Fibroblast of skin of scalp (primary cell): ENCODE measurements around the gene HTR3A.

ENCODE experiments used
- DNase-seq: peaks from one replicate; pipeline ENCODE4 v3.0.0-alpha.2; 2013

The HTR3A gene

GRCh38 chr11:113980785-113981184 lies 5.9 kb downstream of the HTR3A start:
- no peak for DNase-seq

DNA sequence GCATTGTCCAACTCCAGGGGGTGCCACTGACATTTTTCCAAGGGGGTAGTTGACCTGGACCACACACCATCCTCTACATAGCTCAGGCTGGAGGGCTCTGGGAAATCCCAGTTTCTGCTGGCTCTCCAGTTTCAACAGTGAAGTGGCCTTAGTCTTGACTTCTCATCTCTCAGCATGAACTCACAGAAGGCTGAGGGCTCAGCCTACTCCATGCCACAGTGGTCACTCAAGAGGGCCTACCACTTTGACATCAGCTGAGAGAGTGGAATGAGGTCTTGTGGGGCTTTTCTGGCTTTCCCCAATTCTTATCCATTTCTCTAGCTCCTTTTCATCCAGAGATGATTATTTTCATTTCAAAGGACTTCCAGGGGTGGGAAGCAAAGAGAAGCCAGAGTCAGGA lies 7.4 kb downstream of the HTR3A start:
- DNase-seq: no peak

- no peak for DNase-seq
Measured at GRCh38 chr11:113984781-113985180, 9.9 kb downstream of the HTR3A start.

DNA sequence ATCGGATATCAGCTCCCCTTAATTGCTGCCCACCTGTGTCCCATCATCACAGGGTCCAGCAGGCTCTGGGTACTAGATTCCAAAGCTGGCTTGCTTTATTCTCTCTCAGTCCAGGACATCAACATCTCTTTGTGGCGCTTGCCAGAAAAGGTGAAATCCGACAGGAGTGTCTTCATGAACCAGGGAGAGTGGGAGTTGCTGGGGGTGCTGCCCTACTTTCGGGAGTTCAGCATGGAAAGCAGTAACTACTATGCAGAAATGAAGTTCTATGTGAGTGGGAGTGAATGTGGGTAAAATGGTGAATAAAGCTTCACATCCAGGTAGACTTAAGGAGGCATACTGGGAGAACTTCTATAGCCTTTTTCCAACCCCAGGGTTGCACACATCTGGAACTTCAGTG lies 11.0 kb downstream of the HTR3A start:
- DNase-seq: no peak

- no peak for DNase-seq
Measured at GRCh38 chr11:113986351-113987140, 11.6 kb downstream of the HTR3A start.

- no peak for DNase-seq
Measured at GRCh38 chr11:113989381-113989780, 14.5 kb downstream of the HTR3A start.

DNA sequence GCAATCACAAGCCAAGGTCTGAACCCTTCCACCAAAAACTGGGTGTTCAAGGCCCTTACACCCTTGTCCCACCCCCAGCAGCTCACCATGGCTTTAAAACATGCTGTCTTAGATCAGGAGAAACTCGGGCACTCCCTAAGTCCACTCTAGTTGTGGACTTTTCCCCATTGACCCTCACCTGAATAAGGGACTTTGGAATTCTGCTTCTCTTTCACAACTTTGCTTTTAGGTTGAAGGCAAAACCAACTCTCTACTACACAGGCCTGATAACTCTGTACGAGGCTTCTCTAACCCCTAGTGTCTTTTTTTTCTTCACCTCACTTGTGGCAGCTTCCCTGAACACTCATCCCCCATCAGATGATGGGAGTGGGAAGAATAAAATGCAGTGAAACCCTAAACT lies 15.0 kb downstream of the HTR3A start:
- no peak for DNase-seq

- peak; percentile 19 for DNase-seq
Measured at GRCh38 chr11:113991170-113991569, 16.3 kb downstream of the HTR3A start.

DNA sequence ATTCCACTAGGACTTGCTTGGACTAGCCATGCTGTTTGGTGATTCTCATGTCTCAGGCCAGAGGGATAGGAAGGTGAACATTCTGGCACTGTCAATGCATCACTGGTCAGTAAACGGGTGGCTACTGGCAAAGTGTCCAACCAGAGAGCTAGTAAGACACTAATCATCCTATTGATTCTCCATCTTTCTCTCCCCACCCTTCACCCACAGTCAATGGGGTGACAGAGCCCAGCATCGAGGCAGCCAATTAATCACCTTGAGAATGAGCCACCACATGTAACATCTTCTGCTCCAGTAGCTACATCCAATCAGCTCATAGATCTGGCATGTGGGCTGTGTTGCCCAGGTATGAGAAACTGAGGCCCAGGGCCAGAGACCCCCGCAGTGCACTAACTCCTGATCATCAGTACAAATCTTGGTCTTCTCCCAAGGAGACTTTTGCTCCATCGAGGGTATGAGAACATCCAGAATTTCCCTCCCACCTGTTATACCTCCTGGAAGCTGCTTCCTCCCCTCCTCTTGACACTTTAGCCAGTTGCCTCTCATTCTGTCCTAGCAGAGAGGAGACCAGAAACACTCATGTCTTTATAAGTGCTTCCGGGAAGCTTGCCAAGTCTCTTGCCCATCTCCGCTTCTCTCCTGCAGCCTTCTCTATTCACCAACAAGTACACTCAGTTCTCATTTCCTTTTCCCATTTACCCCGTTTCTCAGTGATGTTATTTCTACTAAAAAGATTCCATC lies 17.0 kb downstream of the HTR3A start:
- no peak for DNase-seq

GRCh38 chr11:113992459-113993110 lies 17.7 kb downstream of the HTR3A start:
- DNase-seq: no peak

GRCh38 chr11:113994077-113994954 lies 19.4 kb downstream of the HTR3A start:
- peak; percentile 3 for DNase-seq

DNA sequence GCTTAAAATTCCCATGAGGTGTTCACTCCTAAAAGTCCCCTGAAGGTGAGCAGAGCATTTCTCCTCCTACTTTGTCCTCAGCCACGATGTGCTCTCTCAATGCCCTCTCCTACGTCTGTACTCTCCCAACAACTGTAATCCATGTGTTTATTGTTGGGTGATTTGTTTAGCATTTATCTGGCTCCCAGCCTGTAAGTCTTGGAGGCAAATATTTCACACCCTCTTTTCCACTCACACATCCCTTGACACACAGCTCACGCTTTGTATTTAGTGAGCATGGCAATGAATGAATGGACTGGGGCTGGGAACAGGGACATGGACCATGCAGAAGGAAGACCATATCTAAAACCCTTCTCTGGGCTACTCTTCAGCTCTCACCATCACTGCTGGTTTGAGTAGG lies 22.6 kb downstream of the HTR3A start:
- DNase-seq: no peak

DNA sequence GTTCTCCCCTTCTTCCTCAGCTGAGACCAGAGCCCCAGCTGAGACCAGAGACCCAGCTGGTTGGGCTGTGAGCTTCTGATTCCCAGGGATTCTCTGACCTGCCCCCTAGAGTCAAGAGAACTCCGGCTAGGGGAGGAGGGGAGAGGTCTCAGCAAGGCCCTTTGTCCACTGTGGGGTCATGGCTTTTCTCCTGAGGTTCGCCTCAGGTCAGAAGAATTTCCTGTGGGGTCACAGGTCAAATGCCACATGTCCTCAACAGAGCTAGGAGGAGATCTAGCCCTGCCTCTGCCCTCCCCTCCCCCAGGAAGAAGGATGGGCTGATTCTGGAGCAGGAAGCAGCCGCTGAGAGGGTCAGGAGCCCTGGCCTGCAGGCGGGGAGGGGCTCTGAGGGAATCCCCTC lies 23.7 kb downstream of the HTR3A start:
- no peak for DNase-seq

DNA sequence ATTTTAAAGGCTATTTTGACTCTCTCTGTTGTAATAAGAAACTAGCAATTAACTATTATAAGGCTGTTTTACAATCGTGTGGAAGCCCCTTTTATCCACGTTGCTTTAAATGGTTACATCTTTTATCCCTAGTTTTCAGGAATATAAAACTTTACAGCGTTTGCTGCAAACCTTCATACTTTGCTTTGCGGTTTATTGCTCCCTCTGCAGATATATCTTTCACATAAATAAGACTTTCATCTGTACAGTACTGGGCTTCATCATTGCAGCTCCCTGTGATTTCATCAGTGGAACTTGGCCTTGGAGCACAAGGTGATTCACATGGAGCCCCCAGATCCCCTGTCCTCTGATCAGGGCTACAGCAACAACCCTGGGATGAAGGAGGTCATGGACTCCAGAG lies 25.6 kb downstream of the HTR3A start:
- no peak for DNase-seq

GRCh38 chr11:114001416-114001815 lies 26.5 kb downstream of the HTR3A start:
- DNase-seq: no peak

- DNase-seq: no peak
Measured at GRCh38 chr11:114008331-114008730, 33.4 kb downstream of the HTR3A start.

GRCh38 chr11:114010931-114011330 lies 36.0 kb downstream of the HTR3A start:
- no peak for DNase-seq

DNA sequence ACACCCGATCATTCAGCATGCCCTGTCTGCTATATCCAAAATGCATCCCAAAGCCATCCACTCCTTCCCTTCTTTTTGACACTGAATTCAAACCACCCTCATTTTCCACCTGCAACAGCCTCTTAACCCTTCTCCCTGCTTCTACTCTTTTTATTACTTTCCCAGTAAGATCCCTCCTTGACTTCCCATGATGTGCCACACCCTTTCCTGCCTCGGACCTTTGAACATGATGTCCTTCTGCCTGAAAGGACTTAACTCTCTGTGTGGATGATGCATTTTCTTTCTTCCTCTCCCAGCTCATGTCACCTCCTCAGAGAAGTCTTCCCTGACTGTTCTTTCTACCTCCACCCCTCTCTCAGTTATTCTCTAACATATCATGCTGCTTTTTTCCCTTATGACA lies 36.5 kb downstream of the HTR3A start:
- DNase-seq: no peak

DNA sequence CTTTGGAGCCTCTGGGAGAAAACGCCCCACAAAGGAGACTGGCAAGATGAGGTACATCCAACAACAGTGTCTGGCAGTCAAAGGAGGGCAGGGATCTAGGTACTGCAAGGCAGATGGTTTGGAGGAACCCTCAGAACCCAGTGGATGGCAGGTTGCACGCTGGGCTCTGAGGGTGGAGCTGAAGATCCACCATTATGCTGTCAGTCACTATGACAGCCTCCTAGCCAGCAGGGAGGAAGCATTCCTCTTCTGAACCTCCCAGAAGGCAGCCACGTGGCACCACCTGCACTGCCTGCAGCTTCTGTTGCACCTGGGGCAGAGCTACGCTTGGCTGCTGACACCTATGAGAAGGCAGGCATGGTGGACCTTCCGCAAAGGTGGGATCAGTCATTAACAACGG lies 40.2 kb downstream of the HTR3A start:
- no peak for DNase-seq

DNA sequence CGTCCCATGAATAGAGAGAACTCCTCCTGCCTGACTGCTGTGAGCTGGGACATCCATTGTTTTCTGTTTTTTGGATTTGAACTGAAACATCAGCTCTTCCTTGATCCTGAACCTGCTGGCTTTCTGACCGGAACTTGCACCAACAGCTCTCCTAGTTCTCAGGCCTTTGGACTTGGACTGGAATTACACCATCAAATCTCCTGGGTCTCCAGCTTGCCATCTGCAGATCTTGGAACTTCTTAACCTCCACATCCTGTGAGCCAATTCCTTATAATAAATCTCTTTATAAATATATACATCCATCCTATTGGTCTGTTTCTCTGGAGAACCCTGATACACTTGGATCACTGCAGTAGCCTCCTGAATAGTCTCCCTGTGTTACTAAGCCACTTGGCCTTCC lies 42.1 kb downstream of the HTR3A start:
- DNase-seq: no peak

DNA sequence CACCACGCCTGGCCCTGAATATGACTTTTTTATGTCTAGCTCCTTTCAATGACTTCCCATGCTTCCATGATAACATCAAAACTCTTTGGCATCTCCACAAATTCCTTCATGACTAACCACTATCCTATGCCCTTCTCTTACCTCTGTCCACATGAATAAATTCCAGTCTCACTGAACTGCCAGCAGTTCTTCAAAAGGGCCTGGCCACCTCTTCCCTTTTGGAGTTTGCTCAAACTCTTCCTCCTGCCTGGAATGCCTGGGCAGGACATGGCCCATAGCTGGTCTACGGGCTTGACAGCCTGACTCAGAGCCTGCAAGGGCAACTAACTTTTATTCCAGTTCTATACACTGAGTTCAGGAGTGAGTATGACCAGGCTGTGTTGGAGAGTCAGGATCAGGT lies 42.8 kb downstream of the HTR3A start:
- no peak for DNase-seq

DNA sequence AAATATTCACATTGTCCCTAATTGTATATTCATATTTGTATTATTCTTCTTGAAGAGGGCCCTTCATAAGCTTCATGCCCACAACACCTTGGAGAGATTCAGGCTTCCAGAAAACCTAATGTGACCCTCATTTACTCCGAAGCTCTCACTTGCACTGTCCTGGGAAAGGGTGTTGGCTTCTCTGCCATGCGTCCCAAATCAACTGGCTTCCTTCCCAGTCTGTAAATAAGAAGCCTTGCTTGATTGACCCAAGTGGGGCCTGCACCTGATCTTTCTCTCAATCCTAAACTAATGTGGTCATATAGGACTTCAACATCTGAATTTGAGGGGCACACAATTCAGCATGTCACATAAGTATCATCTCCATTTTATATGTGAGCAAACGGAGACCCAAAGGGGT lies 44.1 kb downstream of the HTR3A start:
- DNase-seq: no peak

GRCh38 chr11:114019574-114019973 lies 44.7 kb downstream of the HTR3A start:
- no peak for DNase-seq
